Measurements from ENCODE around the gene MTARC2. TPM values are rescaled to one million over a fixed set of nuclear protein-coding genes. Genes with fewer than 3 reads are reported as not detected.

MTARC2 gene
- total and polyA plus RNA-seq, 2 of the 4 experiments (the other 2 are of a cell fraction) = 0.36 to 2.6 TPM

- Histone ChIP-seq H4K20me1 (ENCODE audit: insufficient read depth, low read length) (no peaks in the 10 kb centered on the region), H3K9me1 (ENCODE audit: insufficient read depth, low read length) (no peaks in the 10 kb centered on the region; the same call in 1 of the 2 replicates), H2BK120ac (ENCODE audit: low read depth, low read length) (no peak overlapping the region), H3K27ac (ENCODE audit: insufficient read depth, low read length) (no peak overlapping the region), H3K4me3 (ENCODE audit: insufficient read depth, low read depth, low read length) (peak overlapping the region; percentile 54), H3K4me1 (ENCODE audit: control insufficient read depth, insufficient read depth, low read length) (no peaks in the 10 kb centered on the region), H3K23ac (ENCODE audit: low read depth, low read length) (peak overlapping the region; percentile 84), H4K5ac (ENCODE audit: low read depth, low read length) (no peak overlapping the region), H2BK20ac (ENCODE audit: low read depth, low read length) (no peak overlapping the region), H2AFZ (replicated peaks; ENCODE audit: low read length, poor library complexity) (peak overlapping the region; percentile 99), H3K79me1 (ENCODE audit: low read depth in 1 of 2, low read length in 2 of 2) (peaks cover 3 to 6% of the 10 kb centered on the region in 2 experiments; a peak in 2 of 4 replicates), H3K36me3 (ENCODE audit: control insufficient read depth, insufficient read depth, low read length) (no peaks in the 10 kb centered on the region), H4K8ac (ENCODE audit: low read depth in 2 of 2, low read length in 2 of 2) (no peak overlapping the region), H4K91ac (ENCODE audit: insufficient read depth, low read depth, low read length) (no peak overlapping the region), H3K18ac (ENCODE audit: low read depth, low read length) (no peak overlapping the region), H3K14ac (replicated peaks; ENCODE audit: low read depth, low read length) (no peak overlapping the region), H3K9ac (ENCODE audit: low read depth, low read length) (no peak overlapping the region; the same call in 1 of the 2 replicates), H3K27me3 (ENCODE audit: control insufficient read depth, insufficient read depth, low read length) (no peaks in the 10 kb centered on the region), H3K4ac (ENCODE audit: low read depth, low read length) (no peak overlapping the region), H2BK15ac (ENCODE audit: low read depth, low read length) (no peak overlapping the region), H3K56ac (ENCODE audit: extremely low read depth, insufficient read depth, low read length) (no peak overlapping the region), H2AK5ac (ENCODE audit: low read depth, low read length) (no peak overlapping the region), H3K4me2 (ENCODE audit: low read depth, low read length) (peak overlapping the region; percentile 92), H2BK5ac (ENCODE audit: low read depth, low read length, poor library complexity, severe bottlenecking) (no peak overlapping the region), H3K9me3 (ENCODE audit: control insufficient read depth, insufficient read depth, low read length) (no peaks in the 10 kb centered on the region), H2AK9ac (replicated peaks; ENCODE audit: low read depth, low read length, poor library complexity) (peak overlapping the region; percentile 49)
- intact Hi-C loops (cut with micrococcal nuclease) = no loop called here
- no peak for ATAC-seq (ENCODE audit: low read depth)
- ChIA-PET POLR2A (ENCODE audit: unreplicated experiment) (no interaction called here), CTCF (interaction anchor here (2.4 to 3.8 kb wide), 2 partner anchors 9 to 28 kb away, joined by 13 to 19 read pairs; no protein-coding TSS in a partner anchor)
- dilution Hi-C loops (cut with HindIII; ENCODE audit: low sequenced_read_pairs, unreplicated experiment) = no loop called here
- TF ChIP-seq, protein P1, sequence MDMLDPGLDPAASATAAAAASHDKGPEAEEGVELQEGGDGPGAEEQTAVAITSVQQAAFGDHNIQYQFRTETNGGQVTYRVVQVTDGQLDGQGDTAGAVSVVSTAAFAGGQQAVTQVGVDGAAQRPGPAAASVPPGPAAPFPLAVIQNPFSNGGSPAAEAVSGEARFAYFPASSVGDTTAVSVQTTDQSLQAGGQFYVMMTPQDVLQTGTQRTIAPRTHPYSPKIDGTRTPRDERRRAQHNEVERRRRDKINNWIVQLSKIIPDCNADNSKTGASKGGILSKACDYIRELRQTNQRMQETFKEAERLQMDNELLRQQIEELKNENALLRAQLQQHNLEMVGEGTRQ (IDR thresholded peaks at IDR 0.05; ENCODE audit: low read depth, low read length) = no peak
- TF ChIP-seq RFX5 (IDR thresholded peaks at IDR 0.05; ENCODE audit: low read depth, low read length) (no peak), POLR2A (IDR thresholded peaks at IDR 0.05; ENCODE audit: low read depth, low read length) (no peak), BHLHE40 (IDR thresholded peaks at IDR 0.05; ENCODE audit: low read depth, low read length) (no peak), RAD21 (IDR thresholded peaks at IDR 0.05; ENCODE audit: low read length) (no peak), SMC3 (IDR thresholded peaks at IDR 0.05; ENCODE audit: low read depth, low read length) (no peak), CHD1 (IDR thresholded peaks at IDR 0.05; ENCODE audit: low read depth, low read length) (no peak), NFE2L2 (IDR thresholded peaks at IDR 0.05; ENCODE audit: low read depth, low read length) (no peak), FOS (IDR thresholded peaks at IDR 0.05; ENCODE audit: low read depth, low read length) (no peak), CEBPB (IDR thresholded peaks at IDR 0.05; ENCODE audit: low read depth, low read length) (no peak), CTCF (conservative IDR thresholded peaks at IDR 0.05; ENCODE audit: low read depth, low read length) (no peak), MXI1 (IDR thresholded peaks at IDR 0.05; ENCODE audit: borderline replicate concordance, low read depth, low read length) (no peak), ELK1 (IDR thresholded peaks at IDR 0.05; ENCODE audit: borderline replicate concordance, low read depth, low read length) (no peak), RCOR1 (IDR thresholded peaks at IDR 0.05; ENCODE audit: insufficient replicate concordance, low read length) (no peak), MAFK (IDR thresholded peaks at IDR 0.05; ENCODE audit: low read depth, low read length) (no peak)
- DNase-seq = no peak
- WGBS, 2 experiments (ENCODE audit: extremely low coverage in 2 of 2, insufficient read length in 1 of 2) = no CpG with 5 or more reads among the region's 3 CpGs
- in situ Hi-C loops (cut with MboI; ENCODE audit: low sequenced_read_pairs) = no loop called here
- no TSS peak for BruUV-seq (replicated peaks)
Measured at GRCh38 chr1:220748936-220749335, 814 bp downstream of the MTARC2 start.
